Panc1 (cell line): ENCODE measurements around the gene PER2.

Experiments
- CTCF ChIP-seq: fragments of 450-650 bp; IDR thresholded peaks from 2 replicates; pipeline ENCODE4 v1.5.1; 2017; ENCODE audit warnings: mild to moderate bottlenecking
- REST ChIP-seq, 2 experiments: IDR thresholded peaks; 2 replicates each; pipeline ENCODE4 v1.6.1; 2011 to 2012; ENCODE audit warnings: low read depth in 2 of 2, control low read depth in 1 of 2, low read length in 1 of 2, mild to moderate bottlenecking in 1 of 2, moderate library complexity in 1 of 2; ENCODE audit not compliant: insufficient read depth in 1 of 2
- SIN3A ChIP-seq: IDR thresholded peaks from 2 replicates; pipeline ENCODE4 v1.6.1; 2012; ENCODE audit warnings: low read depth, mild to moderate bottlenecking, low read length, moderate library complexity, borderline replicate concordance; ENCODE audit not compliant: insufficient read depth

- TF ChIP-seq CTCF: no peak
- TF ChIP-seq SIN3A: no peak
- no peak for TF ChIP-seq REST (IDR thresholded peaks at IDR 0.05; ENCODE audit: insufficient read depth in 1 of 2, low read depth in 2 of 2, low read length in 1 of 2)
Measured at GRCh38 chr2:238330391-238330790, 42.0 kb upstream of the PER2 start.
